Psoas muscle (tissue), 8 donors: ENCODE data around the gene NPRL2. TPM values are rescaled to one million over a fixed set of nuclear protein-coding genes. Genes with fewer than 3 reads are reported as not detected.
A peak's percentile ranks its signal among the peaks of the same experiment; 100 is the strongest.

ENCODE experiments used
- ATAC-seq, 4 donors: fragments of 200-7000 bp; cut with Tn5 transposase; one replicate each; pipeline ENCODE4 v1.9.1; 2020; ENCODE audit warnings: moderate library complexity in 3 of 4, mild to moderate bottlenecking in 2 of 4
- DNase-seq, 2 donors: peaks; one replicate each; pipeline ENCODE4 v3.0.0-alpha.2; 2020
- H3K27ac ChIP-seq: fragments of 200-600 bp; one replicate; pipeline ENCODE4 v1.8.0; 2022
- H3K27me3 ChIP-seq, 3 donors: fragments of 200-600 bp in 1 of 3; one replicate each; pipeline versions ENCODE4 v1.6.1 to v1.8.0; 2013 to 2022; ENCODE audit warnings: low read length in 2 of 3, mild to moderate bottlenecking in 2 of 3, moderate library complexity in 1 of 3; ENCODE audit not compliant: insufficient read depth in 3 of 3
- H3K36me3 ChIP-seq, 2 donors: fragments of 200-600 bp in 1 of 2; one replicate each; pipeline versions ENCODE4 v1.6.1 to v1.8.0; 2013 to 2022; ENCODE audit warnings: low read depth in 1 of 2, mild to moderate bottlenecking in 1 of 2, moderate library complexity in 1 of 2; ENCODE audit not compliant: insufficient read depth in 1 of 2
- H3K4me1 ChIP-seq: fragments of 200-600 bp; one replicate; pipeline ENCODE4 v1.8.0; 2022
- H3K4me3 ChIP-seq: fragments of 200-600 bp; one replicate; pipeline ENCODE4 v1.8.0; 2022; ENCODE audit warnings: mild to moderate bottlenecking
- H3K9me3 ChIP-seq: fragments of 200-600 bp; one replicate; pipeline ENCODE4 v1.8.0; 2022
- CTCF ChIP-seq: fragments of 200-600 bp; IDR thresholded peaks from one replicate; pipeline ENCODE4 v1.8.0; 2022; ENCODE audit warnings: antibody characterized with exemption
- WGBS, 3 donors: extraction: QIAGEN DNeasy Blood & Tissue Kit; methylation state at CpG; one replicate each; pipeline versions ENCODE4 v1.1.6 to v1.1.7; 2013; 5-methylcytosine and 5-hydroxymethylcytosine counted together
- intact Hi-C, 2 donors: fragments of 100-400 bp; cut with DNase I; formaldehyde crosslinking; loops; one replicate each; pipeline versions ENCODE4 v1.11.0 to v1.14.2; 2022
- polyA plus RNA-seq, 3 donors: library from polyadenylated mRNA; stranded (reverse); fragments of 200-250 nt; gene quantifications; one replicate each; pipeline ENCODE4 v1.2.3, GENCODE V29; 2013
- total RNA-seq, 4 donors: library from RNA; stranded (reverse); fragmentation: NEBNext Ultra II Directional in 2 of 4; extraction: Animal tissue kit (Norgen Biotek cat#: 25700) in 2 of 4; gene quantifications; one replicate each; pipeline versions ENCODE4 v1.2.1 to v1.2.4, GENCODE V29; 2021 to 2023
- donor health status: healthy with polysubstance abuse.
- donor health status: DM: no; HTN: no; CAD: no; lungs with moderate emphysema.
- donor health status: Bipolar disorder and iron deficiency.
- donor health status: healthy.
- donor health status: DM: yes; HTN: yes; CAD: no.
- donor health status: DM: no; HTN: no; CAD: no.
- donor health status: DM: no; HTN: no; CAD: no.
- donor health status: DM: yes; HTN: yes; CAD: no.

NPRL2 gene
- total and polyA plus RNA-seq, 7 donors = 16.1 to 36.6 (median 21.6) TPM

- ATAC-seq (peak; percentile 6 to 60 (median 56)), DNase-seq (no peak)
- WGBS, 3 donors = 27 to 44% (median 34%) methylated on average over 3 to 5 of the region's 5 CpGs
- Histone ChIP-seq H3K9me3 (no peaks in the 10 kb centered on the region), H3K27ac (no peak overlapping the region), H3K36me3 (no peaks in the 10 kb centered on the region), H3K4me1 (peaks cover 17% of the 10 kb centered on the region), H3K27me3 (no peaks in the 10 kb centered on the region), H3K4me3 (no peak overlapping the region)
- intact Hi-C loops = no loop called here
- TF ChIP-seq CTCF = no peak
Observed at GRCh38 chr3:50392101-50392715, 41.6 kb upstream of the NPRL2 start.

- DNase-seq (peak; percentile 62 to 83), ATAC-seq (peak; percentile 58 to 87 (median 81))
- intact Hi-C loops = no loop called here
- no peaks in the 10 kb centered on the region for H3K27me3 ChIP-seq
- no peaks in the 10 kb centered on the region for H3K9me3 ChIP-seq
- peaks cover 17% of the 10 kb centered on the region for H3K4me1 ChIP-seq
- TF ChIP-seq CTCF = no peak
- H3K27ac ChIP-seq = peak overlapping the region; percentile 53
- H3K36me3 ChIP-seq = no peaks in the 10 kb centered on the region
- WGBS, 3 donors = 26 to 31% (median 29%) methylated on average over 12 of the region's 12 CpGs
- no peak overlapping the region for H3K4me3 ChIP-seq
Observed at GRCh38 chr3:50390508-50391224, 40.1 kb upstream of the NPRL2 start.

- DNase-seq (no peak), ATAC-seq (no peak)
- intact Hi-C loops = no loop called here
- no peak overlapping the region for H3K4me3 ChIP-seq
- no peak for TF ChIP-seq CTCF
- H3K27ac ChIP-seq = no peak overlapping the region
- no peaks in the 10 kb centered on the region for H3K27me3 ChIP-seq
- H3K9me3 ChIP-seq = no peaks in the 10 kb centered on the region
- H3K36me3 ChIP-seq = no peaks in the 10 kb centered on the region
- 92 to 96% (median 93%) methylated on average over 6 of the region's 6 CpGs for WGBS, 3 donors
- peaks cover 17% of the 10 kb centered on the region for H3K4me1 ChIP-seq
Observed at GRCh38 chr3:50389414-50389767, 38.8 kb upstream of the NPRL2 start.

GRCh38 chr3:50388720-50389413 lies 38.3 kb upstream of the NPRL2 start:
- intact Hi-C loops = no loop called here
- DNase-seq (no peak), ATAC-seq (no peak)
- 85 to 87% (median 85%) methylated on average over 22 of the region's 22 CpGs for WGBS, 3 donors
- H3K9me3 ChIP-seq = no peaks in the 10 kb centered on the region
- H3K27me3 ChIP-seq = no peaks in the 10 kb centered on the region
- H3K36me3 ChIP-seq = no peaks in the 10 kb centered on the region
- no peak overlapping the region for H3K4me3 ChIP-seq
- H3K27ac ChIP-seq = no peak overlapping the region
- H3K4me1 ChIP-seq = peaks cover 17% of the 10 kb centered on the region
- TF ChIP-seq CTCF = no peak
